Measurements from ENCODE around the gene MAP3K7. TPM values are rescaled to one million over a fixed set of nuclear protein-coding genes. Genes with fewer than 3 reads are reported as not detected.

The MAP3K7 gene
- total RNA-seq, 1 donor from 2014 or later: 32.5 TPM

- ATAC-seq (no peak), DNase-seq (ENCODE audit: low spot score) (no peak)
- intact Hi-C loops (cut with DNase I): no loop called here
Observed at GRCh38 chr6:90537027-90537426, 49.8 kb downstream of the MAP3K7 start.

GRCh38 chr6:90536520-90536919 lies 50.4 kb downstream of the MAP3K7 start:
- no peak for DNase-seq (ENCODE audit: low spot score)
- no peak for ATAC-seq
- intact Hi-C loops (cut with DNase I): no loop called here

- no peak for ATAC-seq
- intact Hi-C loops (cut with DNase I): no loop called here
- DNase-seq (ENCODE audit: low spot score): no peak
Observed at GRCh38 chr6:90534337-90535025, 52.4 kb downstream of the MAP3K7 start.

GRCh38 chr6:90533615-90534336 lies 53.1 kb downstream of the MAP3K7 start:
- ATAC-seq (no peak), DNase-seq (ENCODE audit: low spot score) (no peak)
- intact Hi-C loops (cut with DNase I): no loop called here

GRCh38 chr6:90530882-90531281 lies 56.0 kb downstream of the MAP3K7 start:
- intact Hi-C loops (cut with DNase I): no loop called here
- ATAC-seq (no peak), DNase-seq (ENCODE audit: low spot score) (no peak)

- intact Hi-C loops (cut with DNase I): no loop called here
- no peak for ATAC-seq
- DNase-seq (ENCODE audit: low spot score): no peak
Observed at GRCh38 chr6:90525421-90525820, 61.5 kb downstream of the MAP3K7 start.

GRCh38 chr6:90523779-90524310 lies 63.0 kb downstream of the MAP3K7 start:
- ATAC-seq: no peak
- DNase-seq (ENCODE audit: low spot score): no peak
- intact Hi-C loops (cut with DNase I): no loop called here

GRCh38 chr6:90521955-90522354 lies 64.9 kb downstream of the MAP3K7 start:
- DNase-seq (ENCODE audit: low spot score) (no peak), ATAC-seq (no peak)
- intact Hi-C loops (cut with DNase I): no loop called here

GRCh38 chr6:90516074-90516660 lies 70.7 kb downstream of the MAP3K7 start:
- ATAC-seq (no peak), DNase-seq (ENCODE audit: low spot score) (no peak)
- intact Hi-C loops (cut with DNase I): no loop called here

- no peak for DNase-seq (ENCODE audit: low spot score)
- intact Hi-C loops (cut with DNase I): no loop called here
- no peak for ATAC-seq
Observed at GRCh38 chr6:90514496-90514895, 72.4 kb downstream of the MAP3K7 start.

- intact Hi-C loops (cut with DNase I): no loop called here
- ATAC-seq: no peak
Observed at GRCh38 chr6:90508753-90509152, 78.1 kb downstream of the MAP3K7 start.

GRCh38 chr6:90502866-90503407 lies 83.9 kb downstream of the MAP3K7 start:
- intact Hi-C loops (cut with DNase I): no loop called here
- ATAC-seq (no peak), DNase-seq (ENCODE audit: low spot score) (no peak)

More at GRCh38 chr6:90508753-90509152, 78.1 kb downstream of the MAP3K7 start:
- no peak for DNase-seq (ENCODE audit: low spot score)

- ATAC-seq: no peak
- intact Hi-C loops (cut with DNase I): no loop called here
Observed at GRCh38 chr6:90502381-90502780, 84.5 kb downstream of the MAP3K7 start.

GRCh38 chr6:90500458-90500857 lies 86.4 kb downstream of the MAP3K7 start:
- intact Hi-C loops (cut with DNase I): no loop called here
- no peak for DNase-seq (ENCODE audit: low spot score)
- no peak for ATAC-seq

More at GRCh38 chr6:90502381-90502780, 84.5 kb downstream of the MAP3K7 start:
- DNase-seq (ENCODE audit: low spot score): no peak

GRCh38 chr6:90497411-90497810 lies 89.5 kb downstream of the MAP3K7 start:
- DNase-seq (ENCODE audit: low spot score): no peak
- no peak for ATAC-seq
- intact Hi-C loops (cut with DNase I): no loop called here

- ATAC-seq (no peak), DNase-seq (ENCODE audit: low spot score) (no peak)
- intact Hi-C loops (cut with DNase I): no loop called here
Observed at GRCh38 chr6:90496258-90497016, 90.4 kb downstream of the MAP3K7 start.

GRCh38 chr6:90495216-90495817 lies 91.6 kb downstream of the MAP3K7 start:
- ATAC-seq: no peak
- DNase-seq (ENCODE audit: low spot score): no peak
- intact Hi-C loops (cut with DNase I): no loop called here

- ATAC-seq (no peak), DNase-seq (ENCODE audit: low spot score) (no peak)
- intact Hi-C loops (cut with DNase I): no loop called here
Observed at GRCh38 chr6:90494067-90494780, 92.6 kb downstream of the MAP3K7 start.

Data from sciatic nerve (tissue), 2 donors.